DOHH2 (cell line): ENCODE data around the gene GABRB1.

Experiments used
- H3F3A ChIP-seq: fragments of 200-600 bp; sonication (generic), shearing (Covaris generic); 2 replicates; pipeline ENCODE4 v1.6.0; 2016; ENCODE audit warnings: antibody characterized with exemption, mild to moderate bottlenecking; ENCODE audit not compliant: control insufficient read depth, insufficient read depth
- H3K27ac ChIP-seq: fragments of 200-600 bp; sonication (generic); 2 replicates; pipeline ENCODE4 v1.5.1; 2014; ENCODE audit warnings: low read depth, mild to moderate bottlenecking, low read length, moderate library complexity
- H3K27me3 ChIP-seq: fragments of 200-600 bp; sonication (generic); 2 replicates; pipeline ENCODE4 v1.6.1; 2014; ENCODE audit warnings: mild to moderate bottlenecking, low read length, mixed read lengths; ENCODE audit not compliant: control insufficient read depth
- H3K36me3 ChIP-seq: fragments of 200-600 bp; sonication (generic); 2 replicates; pipeline ENCODE4 v1.6.1; 2014; ENCODE audit warnings: mild to moderate bottlenecking, low read length, moderate library complexity, mixed read lengths; ENCODE audit not compliant: control insufficient read depth
- H3K4me1 ChIP-seq: fragments of 200-600 bp; sonication (generic); 2 replicates; pipeline ENCODE4 v1.6.1; 2014; ENCODE audit warnings: mild to moderate bottlenecking, low read length, mixed read lengths; ENCODE audit not compliant: control insufficient read depth
- H3K4me2 ChIP-seq: fragments of 200-600 bp; sonication (generic); 2 replicates; pipeline ENCODE4 v1.6.0; 2014; ENCODE audit warnings: mild to moderate bottlenecking, low read length, moderate library complexity
- H3K4me3 ChIP-seq: fragments of 200-600 bp; sonication (generic); 2 replicates; pipeline ENCODE4 v1.5.1; 2014; ENCODE audit warnings: mild to moderate bottlenecking, low read length, mixed read lengths
- H3K79me2 ChIP-seq: fragments of 200-600 bp; sonication (generic); 2 replicates; pipeline ENCODE4 v1.6.1; 2014; ENCODE audit warnings: mild to moderate bottlenecking, low read length, mixed read lengths; ENCODE audit not compliant: control insufficient read depth
- H3K9me2 ChIP-seq: fragments of 200-600 bp; sonication (generic); replicated peaks from 2 replicates; pipeline ENCODE4 v1.6.1; 2014; ENCODE audit warnings: mild to moderate bottlenecking, low read length, mixed read lengths; ENCODE audit not compliant: control insufficient read depth
- H3K9me3 ChIP-seq: fragments of 200-600 bp; sonication (generic); 2 replicates; pipeline ENCODE4 v1.6.1; 2014; ENCODE audit warnings: antibody characterized with exemption, low read length, mixed read lengths; ENCODE audit not compliant: control insufficient read depth, insufficient read depth
- H4K20me1 ChIP-seq: fragments of 200-600 bp; sonication (generic); 2 replicates; pipeline ENCODE4 v1.6.0; 2014; ENCODE audit warnings: low read depth, mild to moderate bottlenecking, antibody characterized with exemption, low read length, moderate library complexity; ENCODE audit not compliant: control insufficient read depth, insufficient read depth
- CTCF ChIP-seq: fragments of 200-600 bp; sonication (generic); IDR thresholded peaks from one replicate; pipeline ENCODE4 v1.5.1; 2014; ENCODE audit warnings: antibody characterized with exemption, mild to moderate bottlenecking, low read depth, low read length; ENCODE audit not compliant: poor library complexity, severe bottlenecking
- EZH2phosphoT487 ChIP-seq: fragments of 200-600 bp; sonication (generic); IDR thresholded peaks from 2 replicates; pipeline ENCODE4 v1.6.1; 2017; ENCODE audit warnings: borderline replicate concordance, mild to moderate bottlenecking, antibody characterized with exemption, low read length, moderate library complexity, mixed read lengths

GABRB1 gene

GRCh38 chr4:47135210-47135609 is 103.8 kb downstream of the GABRB1 start:
- Histone ChIP-seq H3K4me1 (no peaks in the 10 kb centered on the region), H3K4me3 (no peak overlapping the region), H3K79me2 (no peaks in the 10 kb centered on the region), H3K9me3 (no peaks in the 10 kb centered on the region), H3K9me2 (no peaks in the 10 kb centered on the region), H4K20me1 (no peaks in the 10 kb centered on the region), H3F3A (no peaks in the 10 kb centered on the region), H3K36me3 (no peaks in the 10 kb centered on the region), H3K27ac (no peak overlapping the region), H3K27me3 (no peaks in the 10 kb centered on the region), H3K4me2 (no peak overlapping the region)
- no peak for TF ChIP-seq EZH2phosphoT487
- no peak for TF ChIP-seq CTCF

GRCh38 chr4:47143261-47143660 is 111.9 kb downstream of the GABRB1 start:
- Histone ChIP-seq H3K4me2 (no peak overlapping the region), H3K4me3 (no peak overlapping the region), H3K9me3 (no peaks in the 10 kb centered on the region), H3K4me1 (no peaks in the 10 kb centered on the region), H3K9me2 (no peaks in the 10 kb centered on the region), H3K79me2 (no peaks in the 10 kb centered on the region), H4K20me1 (no peaks in the 10 kb centered on the region), H3F3A (no peaks in the 10 kb centered on the region), H3K36me3 (no peaks in the 10 kb centered on the region), H3K27ac (no peak overlapping the region), H3K27me3 (no peaks in the 10 kb centered on the region)
- no peak for TF ChIP-seq CTCF
- no peak for TF ChIP-seq EZH2phosphoT487

GRCh38 chr4:47145630-47146029 is 114.3 kb downstream of the GABRB1 start:
- no peaks in the 10 kb centered on the region for H3K79me2 ChIP-seq
- H3K4me1 ChIP-seq = no peaks in the 10 kb centered on the region
- H3K9me2 ChIP-seq = no peaks in the 10 kb centered on the region
- H3F3A ChIP-seq = no peaks in the 10 kb centered on the region
- no peak overlapping the region for H3K27ac ChIP-seq
- H3K9me3 ChIP-seq = no peaks in the 10 kb centered on the region
- no peaks in the 10 kb centered on the region for H4K20me1 ChIP-seq
- H3K4me3 ChIP-seq = no peak overlapping the region
- H3K27me3 ChIP-seq = 0 out of 2 replicates have a peak, but pooled peaks cover 2% of the 10 kb centered on the region
- no peak overlapping the region for H3K4me2 ChIP-seq
- no peak for TF ChIP-seq EZH2phosphoT487
- no peak for TF ChIP-seq CTCF
- H3K36me3 ChIP-seq = no peaks in the 10 kb centered on the region

GRCh38 chr4:47154816-47155370 is 123.5 kb downstream of the GABRB1 start:
- H3F3A ChIP-seq = no peaks in the 10 kb centered on the region
- H4K20me1 ChIP-seq = no peaks in the 10 kb centered on the region
- no peaks in the 10 kb centered on the region for H3K36me3 ChIP-seq
- no peaks in the 10 kb centered on the region for H3K9me2 ChIP-seq
- H3K4me1 ChIP-seq = no peaks in the 10 kb centered on the region
- TF ChIP-seq CTCF (no peak), EZH2phosphoT487 (no peak)
- no peaks in the 10 kb centered on the region for H3K27me3 ChIP-seq
- H3K79me2 ChIP-seq = no peaks in the 10 kb centered on the region
- no peaks in the 10 kb centered on the region for H3K9me3 ChIP-seq
- no peak overlapping the region for H3K4me3 ChIP-seq
- no peak overlapping the region for H3K27ac ChIP-seq
- H3K4me2 ChIP-seq = no peak overlapping the region
